Tongue (tissue), 2 donors: Measurements from ENCODE around the gene UBR2. TPM values are rescaled to one million over a fixed set of nuclear protein-coding genes. Genes with fewer than 3 reads are reported as not detected.
"Not testable (repeated sequence)": the region's sequence is repeated elsewhere in the genome, so short reads cannot be mapped to it uniquely, and the experiment has no call there.

Source experiments
- DNase-seq: peaks from one replicate; pipeline ENCODE4 v3.0.0-alpha.2; 2015
- total RNA-seq: library from RNA; depleted of rRNA; stranded (reverse); fragments of >200 nt; gene quantifications from one replicate; pipeline ENCODE4 v1.2.3, GENCODE V29; 2014

UBR2 gene
- total RNA-seq, 1 donor from 2014 or later = 42.1 TPM

DNA sequence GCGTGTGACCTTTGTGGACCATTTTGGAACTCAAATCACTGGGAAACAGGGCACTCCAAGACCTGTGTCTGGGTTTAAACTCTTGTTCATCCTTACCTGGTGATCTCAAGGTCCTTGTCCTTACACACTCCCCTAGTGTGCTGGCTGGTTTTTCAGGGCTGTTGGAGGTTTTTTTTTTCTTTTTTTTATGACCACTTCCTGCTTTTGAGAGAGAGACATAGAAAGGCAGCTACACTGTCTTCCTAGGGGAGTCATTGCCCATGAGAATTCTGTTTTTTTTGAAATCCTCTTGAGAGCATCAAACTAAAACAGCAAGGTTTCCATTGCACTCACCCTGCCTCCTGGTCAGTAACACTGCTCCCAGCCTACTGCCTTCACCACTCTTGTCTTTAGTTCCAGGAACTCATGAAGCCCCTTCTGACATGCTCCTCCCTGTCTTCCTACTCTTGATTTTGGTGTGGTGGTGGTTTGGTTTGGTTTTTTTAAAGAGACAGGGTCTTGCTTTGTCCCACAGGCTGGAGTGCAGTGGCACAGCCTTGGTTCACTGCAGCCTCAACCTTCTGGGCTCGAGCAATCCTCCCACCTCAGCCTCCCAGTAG, 130.0 kb downstream of the UBR2 start:
- no peak for DNase-seq

DNA sequence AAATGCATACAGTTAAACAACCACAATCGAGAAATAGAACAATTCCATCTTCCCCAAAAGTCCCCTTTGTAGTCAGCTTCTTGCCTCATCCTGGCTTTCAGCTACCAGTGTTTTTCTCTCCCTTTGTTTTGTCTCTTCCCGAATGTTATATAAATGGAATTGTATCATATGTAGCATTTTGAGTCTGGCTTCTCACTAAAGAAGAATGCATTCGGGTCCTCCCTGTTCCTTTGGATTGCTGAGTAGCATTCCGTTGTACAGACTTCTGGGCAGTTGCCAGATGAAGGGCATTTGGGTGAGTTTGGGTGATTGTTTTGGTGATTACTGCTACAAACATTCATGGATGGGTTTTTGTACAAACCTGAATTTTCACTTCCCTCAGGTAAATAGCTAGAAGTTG, 130.8 kb downstream of the UBR2 start:
- no peak for DNase-seq

DNA sequence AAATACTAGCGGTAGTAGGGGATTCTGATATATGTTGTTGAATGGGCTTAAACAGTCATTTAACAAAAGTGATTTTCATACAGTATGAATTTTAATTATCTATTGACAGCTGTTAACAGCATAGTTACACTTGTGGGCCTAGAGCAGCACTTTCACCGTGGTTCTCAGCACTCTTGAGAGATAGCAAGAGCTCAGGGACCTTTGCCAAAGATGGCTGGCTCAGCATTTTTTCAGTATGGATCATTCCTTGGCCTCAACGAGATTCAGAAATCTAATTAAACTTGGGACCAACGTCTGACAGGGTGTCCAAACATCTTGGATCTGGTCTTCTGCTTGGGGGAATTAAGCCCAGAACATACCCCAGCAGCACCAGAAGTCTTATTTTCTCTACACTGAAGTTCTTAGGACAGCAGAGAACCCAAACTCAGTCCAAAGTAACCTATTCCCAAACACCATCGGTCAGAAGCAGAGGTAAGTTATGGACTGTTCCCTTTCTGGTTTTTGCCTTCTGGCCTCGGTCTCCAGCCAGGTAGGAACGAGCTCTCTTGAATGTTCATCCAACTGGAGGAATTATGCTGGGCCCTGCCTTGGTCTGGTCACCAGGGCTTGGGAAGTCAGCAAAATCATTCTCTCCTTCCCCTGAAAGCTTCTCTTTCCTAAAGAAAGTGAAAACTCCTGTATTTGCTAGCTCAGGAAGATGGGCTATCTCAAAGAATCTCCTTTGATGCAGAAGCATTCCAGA, 132.9 kb downstream of the UBR2 start:
- DNase-seq = no peak

DNA sequence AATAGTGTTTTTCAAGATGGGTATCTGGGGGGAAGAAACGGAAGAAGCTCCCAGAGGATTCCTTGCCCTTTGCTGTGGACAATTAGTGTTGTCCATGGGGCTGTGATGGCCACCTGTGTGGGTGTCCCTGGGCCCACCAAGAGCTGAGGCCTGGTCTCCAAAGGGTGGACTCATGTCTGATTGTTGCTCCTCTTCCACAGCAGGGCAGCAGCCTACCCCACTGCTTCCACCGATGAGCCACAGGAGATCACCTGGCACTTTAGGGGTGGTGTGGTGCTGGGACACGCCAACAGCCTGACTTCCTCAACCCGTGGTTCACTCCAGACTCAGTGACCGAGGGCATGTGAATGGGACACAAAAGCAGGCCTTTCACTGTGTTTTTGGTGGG, 133.4 kb downstream of the UBR2 start:
- DNase-seq = no peak

DNA sequence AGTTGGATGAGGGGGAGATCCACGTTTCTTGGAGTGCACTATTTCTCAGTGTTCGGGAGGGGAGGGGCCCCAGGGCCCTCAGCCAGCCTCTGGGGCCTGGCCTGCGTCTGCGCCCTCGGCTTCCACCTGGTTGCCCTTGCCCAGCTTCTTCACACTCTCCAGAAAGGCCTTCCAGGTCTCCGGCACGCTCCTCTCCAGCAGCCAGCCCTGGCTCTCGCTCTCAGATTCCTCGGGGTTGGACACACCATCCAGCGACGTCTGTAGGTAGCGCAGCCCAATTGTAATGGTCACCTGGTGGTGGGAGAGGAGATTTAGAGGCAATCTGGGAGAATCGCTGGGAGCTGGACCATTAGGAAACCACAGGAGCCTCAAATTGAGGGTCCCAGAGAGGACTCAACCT, 134.4 kb downstream of the UBR2 start:
- no peak for DNase-seq

DNA sequence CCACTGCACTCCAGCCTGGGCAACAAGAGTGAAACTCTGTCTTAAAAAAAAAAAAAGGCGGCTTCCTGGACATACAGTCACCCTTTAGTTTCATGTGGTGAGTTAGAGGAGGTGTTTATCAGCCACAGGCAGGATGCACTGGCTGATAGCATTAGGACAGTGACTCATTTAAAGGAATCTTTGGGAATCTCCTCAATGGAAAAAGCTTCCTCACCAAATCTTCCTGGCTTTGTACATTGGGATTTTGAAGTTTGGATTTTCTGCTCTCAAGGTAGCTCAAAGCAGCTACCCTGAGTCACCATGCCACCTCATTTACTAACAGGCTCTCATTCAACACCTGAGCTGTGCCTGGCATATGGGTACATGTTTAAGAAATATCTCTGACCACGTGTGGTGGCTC, 138.4 kb downstream of the UBR2 start:
- no peak for DNase-seq

DNA sequence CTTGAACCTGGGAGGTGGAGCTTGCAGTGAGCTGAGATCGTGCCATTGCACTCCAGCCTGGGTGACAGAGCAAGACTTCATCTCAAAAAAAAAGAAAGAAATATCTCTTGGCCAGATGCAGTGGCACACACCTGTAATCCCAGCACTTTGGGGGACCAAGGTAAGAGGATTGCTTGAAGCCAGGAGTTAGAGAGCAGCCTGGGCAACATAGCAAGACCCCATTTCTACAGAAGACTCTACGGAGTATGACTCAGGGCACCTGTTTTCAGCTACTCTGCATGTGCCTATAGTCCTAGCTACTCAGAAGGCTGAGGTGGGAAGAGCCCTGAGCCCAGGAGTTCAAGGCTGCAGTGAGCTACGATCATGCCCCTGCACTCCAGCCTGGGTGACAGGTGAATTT, 139.0 kb downstream of the UBR2 start:
- DNase-seq = not testable (repeated sequence)

DNA sequence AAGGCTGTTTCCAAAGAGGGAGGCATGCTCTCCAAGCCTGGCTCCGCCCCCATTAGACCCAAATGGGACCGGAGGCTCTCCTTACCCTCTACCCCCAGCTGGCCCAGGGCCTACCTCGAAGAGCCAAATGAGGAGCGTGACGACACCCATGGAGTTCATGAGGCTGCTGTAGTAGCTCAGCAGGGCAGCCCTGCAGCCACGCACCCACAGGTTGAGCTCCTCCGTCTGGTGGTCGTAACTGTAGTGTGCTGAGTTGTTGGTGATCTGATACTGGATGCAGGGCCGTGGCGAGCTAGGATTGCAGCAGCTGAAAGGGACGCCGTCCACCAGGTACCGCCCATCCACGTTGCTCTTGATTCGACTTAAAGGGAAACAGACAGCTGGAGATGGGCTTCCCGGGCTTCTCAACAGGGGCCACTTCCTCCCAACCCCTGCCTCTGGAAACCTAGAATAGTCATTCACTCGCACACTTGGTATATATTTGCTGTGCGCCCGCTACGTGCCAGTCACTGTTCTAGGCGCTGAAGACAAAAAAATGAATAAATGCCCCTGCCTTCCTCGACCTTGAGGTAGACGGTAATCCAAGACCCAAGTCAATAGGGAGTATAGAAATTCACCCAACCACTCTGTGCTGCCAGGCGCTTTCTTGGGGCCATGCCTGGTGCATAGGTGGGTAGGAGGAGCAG, 140.6 kb downstream of the UBR2 start:
- peak; percentile 83 for DNase-seq

DNA sequence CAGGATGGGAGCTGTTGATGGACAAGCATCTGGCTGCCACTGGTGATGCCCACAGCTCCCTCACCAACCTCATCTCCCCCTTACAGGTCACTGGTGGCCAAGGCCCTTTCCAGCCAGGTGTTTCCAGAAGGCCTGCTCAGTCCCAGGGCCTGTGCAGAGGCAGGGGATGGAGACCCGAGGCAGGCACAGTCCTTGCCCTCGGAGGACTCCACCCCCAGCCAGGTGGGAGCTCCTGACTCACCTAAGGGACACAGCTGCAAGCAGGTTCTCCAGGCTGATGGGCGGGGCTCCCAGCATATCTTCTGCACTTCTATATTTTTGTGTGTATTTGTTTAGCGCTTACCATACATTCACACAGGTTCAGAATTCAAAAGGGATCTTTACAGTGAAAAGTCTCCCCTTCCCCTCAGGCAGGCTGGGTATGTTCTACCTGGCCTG, 141.1 kb downstream of the UBR2 start:
- peak; percentile 47 for DNase-seq

DNA sequence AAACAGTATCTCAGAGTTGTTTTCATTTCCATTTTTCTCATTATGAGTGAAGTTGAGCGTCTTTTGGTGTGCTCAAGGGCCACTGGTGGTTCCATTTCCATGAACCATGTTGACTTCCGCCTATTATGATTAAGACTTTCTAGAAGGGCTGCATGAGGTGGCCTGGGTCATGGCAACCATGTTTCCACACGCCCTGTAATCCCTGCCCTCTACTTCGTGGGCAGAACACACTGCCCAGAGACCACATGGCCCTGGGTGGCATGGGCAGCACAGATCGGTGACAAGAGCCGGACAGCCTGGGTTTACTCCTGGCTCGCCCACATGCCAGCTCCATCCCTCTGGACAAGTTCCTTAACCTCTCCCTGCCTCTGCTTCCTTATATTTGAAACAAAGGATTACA, 143.8 kb downstream of the UBR2 start:
- no peak for DNase-seq

DNA sequence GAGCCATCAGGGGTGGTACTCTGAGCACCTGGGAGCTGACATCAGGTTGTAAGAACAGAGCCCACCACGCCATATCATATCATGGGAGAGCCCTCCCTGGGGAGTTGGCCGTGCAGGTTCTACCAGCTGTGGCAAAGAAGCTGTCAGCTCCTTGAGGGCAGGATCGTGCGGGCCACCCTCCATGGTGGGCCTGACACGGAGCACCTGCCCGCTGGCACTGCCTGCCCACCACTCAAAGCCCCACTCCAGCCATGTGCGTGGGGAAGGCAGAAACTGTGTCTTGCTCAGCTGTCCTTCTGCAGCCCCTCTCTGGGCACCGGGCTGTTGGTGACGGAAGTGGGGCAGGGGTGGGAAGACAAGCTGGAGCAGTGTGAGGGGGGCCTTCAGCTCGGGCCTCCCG, 144.3 kb downstream of the UBR2 start:
- DNase-seq = no peak

DNA sequence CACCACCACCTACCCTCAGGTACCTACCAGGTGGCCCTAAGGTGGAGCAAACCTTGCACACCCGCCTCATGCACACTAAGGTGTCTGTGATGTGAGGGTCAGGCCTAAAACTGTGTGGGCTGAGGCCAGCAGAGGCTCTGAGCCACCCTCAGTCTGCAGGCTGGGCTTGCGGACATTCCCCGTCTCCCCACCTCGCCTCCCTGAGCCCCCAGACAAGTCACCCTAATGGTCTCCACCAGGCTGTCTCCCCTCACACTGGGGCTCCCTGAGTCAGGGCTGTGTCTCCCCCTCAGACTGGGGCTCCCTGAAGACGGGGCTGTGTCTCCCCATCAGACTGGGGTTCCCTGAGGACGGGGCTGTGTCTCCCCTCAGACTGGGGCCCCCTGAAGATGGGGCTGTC, 146.0 kb downstream of the UBR2 start:
- DNase-seq = no peak

DNA sequence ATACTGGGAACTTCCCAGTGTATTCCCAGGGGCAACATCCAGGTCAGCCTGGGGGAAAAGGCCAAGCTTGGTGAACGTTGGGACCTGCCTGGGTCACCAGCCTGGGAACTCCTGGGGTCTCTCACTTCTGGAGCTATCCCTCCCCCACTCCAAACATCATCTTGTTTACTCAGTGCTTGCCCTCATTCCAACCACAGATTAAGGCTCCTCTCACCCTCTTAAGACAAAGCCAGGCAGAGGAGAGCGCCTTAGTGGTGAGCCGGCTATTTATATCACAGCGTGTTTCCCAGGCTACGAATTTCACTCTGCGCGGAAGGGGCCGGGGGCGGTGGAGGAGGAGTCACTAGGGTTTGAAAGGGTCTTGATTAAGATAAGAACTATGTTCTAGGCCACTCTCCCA, 146.5 kb downstream of the UBR2 start:
- DNase-seq = peak; percentile 59

DNA sequence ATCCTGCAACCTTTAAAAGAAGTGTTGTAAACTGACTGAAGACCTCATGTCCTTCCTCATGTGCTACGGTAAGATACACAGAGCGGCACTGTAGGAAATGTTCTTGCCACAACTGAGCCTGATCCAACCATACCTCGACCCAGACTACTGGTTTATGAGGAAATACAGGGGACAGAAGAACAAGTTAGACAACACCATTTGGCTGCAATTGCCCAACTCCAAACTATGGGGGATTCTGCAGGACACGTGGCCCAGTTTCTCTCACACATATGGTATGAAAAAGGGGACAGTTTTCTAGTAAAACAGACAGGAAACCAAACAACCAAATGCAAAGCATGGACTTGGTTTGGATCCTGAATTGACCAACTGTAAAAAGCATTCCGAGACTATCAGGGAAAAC, 148.1 kb downstream of the UBR2 start:
- no peak for DNase-seq

DNA sequence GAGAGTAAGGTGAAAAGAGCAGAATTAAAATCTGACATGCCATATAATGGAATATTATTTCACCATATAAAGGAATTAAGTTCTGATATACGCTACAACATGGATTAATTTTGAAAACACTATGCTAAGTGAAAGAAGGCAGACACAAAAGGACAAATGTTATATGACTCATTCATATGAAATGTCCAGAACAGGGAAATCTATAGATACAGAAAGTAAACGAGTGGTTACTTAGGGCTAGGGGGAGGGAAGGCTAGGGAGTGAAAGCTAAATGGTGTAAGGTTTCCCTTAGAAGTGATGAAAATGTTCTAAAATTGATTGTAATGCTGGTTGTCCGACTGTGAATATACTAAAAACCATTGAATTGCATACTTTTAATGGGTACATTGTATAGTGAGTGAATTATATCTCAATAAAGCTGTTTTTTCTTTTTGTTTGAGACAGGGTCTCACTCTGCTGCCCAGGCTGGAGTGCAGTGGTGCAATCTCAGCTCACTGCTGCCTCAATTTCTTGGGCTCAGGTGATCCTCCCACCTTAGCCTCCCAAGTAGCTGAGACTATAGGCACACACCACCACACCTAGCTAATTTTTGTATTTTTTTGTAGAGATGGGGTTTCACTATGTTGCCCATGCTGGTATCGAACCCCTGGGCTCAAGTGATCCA, 150.4 kb downstream of the UBR2 start:
- DNase-seq = no peak

DNA sequence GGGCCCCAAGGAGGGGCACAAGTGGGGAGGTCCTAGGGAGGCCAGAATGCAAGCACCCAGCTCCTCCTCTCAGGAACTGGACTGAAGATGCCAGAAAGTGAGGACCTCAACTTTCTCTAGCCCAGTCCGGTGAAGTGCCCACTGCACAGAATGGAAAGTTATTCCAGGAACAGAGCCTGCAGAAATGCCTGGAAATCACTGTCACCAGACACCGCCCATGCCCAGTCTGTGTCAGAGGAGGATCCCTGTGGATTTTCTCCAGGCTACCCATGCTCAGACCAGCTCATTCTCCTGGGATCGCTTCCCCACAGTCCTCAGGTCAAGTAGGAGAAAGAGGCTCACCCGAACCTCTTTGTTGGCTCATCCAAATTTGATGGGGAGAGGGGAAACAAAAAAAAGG, 152.0 kb downstream of the UBR2 start:
- DNase-seq = no peak

DNA sequence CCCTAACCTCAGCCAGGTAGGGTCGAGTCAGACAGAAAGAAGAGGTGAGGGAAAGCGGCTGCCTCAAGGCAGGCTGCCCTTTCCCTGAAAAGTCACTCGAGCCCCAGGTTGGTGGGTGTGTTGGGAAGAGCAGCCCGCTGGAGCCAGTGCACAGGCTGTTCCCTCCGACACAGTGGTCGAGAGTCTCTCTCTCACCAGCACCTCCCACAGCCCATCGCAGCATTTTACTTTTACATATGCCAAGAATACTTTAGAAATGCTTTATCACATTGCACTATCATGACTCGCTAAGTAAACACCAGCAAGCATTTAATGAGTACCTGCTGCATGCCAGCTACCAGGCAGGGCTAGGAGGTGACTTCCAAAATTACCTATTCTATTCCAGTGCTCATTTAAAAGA, 156.9 kb downstream of the UBR2 start:
- no peak for DNase-seq

DNA sequence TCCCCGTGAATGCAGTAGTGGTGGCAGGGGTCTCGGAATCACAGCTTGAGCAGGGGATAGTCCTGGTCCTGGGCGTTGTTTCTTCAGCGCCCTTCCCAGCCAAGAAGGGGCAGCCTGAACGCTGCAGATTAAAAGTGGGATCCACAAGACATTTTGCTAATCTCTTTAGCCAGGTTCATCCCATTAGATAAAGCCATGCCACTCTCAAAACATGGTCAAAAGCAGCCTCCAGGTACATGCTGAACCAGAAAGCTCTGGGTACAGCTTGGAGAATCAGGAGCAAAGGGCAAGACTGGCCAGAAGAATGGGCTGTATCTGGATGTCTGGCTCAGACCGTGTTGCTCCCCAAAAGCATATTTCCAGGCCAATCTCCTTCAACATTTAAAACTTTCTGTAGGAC, 158.7 kb downstream of the UBR2 start, which contains the start of gene PRPH2:
Gene PRPH2 (minus strand): TSS at position 101 of the 400 bp plus-strand sequence. CDS start 263 bp downstream, outside the sequence.
- DNase-seq = no peak

DNA sequence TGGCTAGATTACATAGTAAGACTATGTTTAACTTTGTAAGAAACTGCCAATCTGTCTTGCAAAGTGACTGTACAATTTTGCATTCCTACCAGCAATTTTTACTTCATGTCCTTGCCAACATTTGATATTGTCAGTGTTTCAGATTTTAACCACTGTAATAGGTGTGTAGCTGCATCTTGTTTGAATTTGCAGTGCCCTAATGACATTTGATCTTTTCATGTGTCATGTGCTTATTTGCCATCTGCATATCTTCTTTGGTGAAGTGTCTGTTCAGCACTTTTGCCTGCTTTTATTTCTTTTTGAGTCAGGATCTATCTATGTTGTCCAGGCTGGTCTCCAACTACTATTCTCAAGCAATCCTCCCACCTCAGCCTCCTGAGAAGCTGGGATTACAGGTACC, 161.0 kb downstream of the UBR2 start:
- DNase-seq = no peak

DNA sequence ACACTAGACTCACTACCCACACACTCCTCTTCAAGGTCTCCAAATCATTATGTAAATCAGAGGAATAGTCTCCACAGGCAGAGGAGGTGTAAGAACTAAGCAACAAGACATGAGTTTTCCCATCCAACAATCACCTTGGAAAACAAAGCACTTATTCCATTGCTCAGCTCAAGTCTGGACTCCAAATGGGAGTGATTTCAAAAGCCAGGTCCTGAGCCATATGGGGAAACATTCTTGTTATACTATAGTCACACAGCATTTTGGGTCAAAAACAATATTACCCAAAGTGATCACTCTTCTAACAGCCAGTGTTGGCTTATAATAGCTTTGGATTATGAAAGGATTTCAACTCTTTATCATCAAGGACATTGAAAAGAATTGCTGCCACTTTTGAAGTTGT, 162.2 kb downstream of the UBR2 start:
- no peak for DNase-seq

DNA sequence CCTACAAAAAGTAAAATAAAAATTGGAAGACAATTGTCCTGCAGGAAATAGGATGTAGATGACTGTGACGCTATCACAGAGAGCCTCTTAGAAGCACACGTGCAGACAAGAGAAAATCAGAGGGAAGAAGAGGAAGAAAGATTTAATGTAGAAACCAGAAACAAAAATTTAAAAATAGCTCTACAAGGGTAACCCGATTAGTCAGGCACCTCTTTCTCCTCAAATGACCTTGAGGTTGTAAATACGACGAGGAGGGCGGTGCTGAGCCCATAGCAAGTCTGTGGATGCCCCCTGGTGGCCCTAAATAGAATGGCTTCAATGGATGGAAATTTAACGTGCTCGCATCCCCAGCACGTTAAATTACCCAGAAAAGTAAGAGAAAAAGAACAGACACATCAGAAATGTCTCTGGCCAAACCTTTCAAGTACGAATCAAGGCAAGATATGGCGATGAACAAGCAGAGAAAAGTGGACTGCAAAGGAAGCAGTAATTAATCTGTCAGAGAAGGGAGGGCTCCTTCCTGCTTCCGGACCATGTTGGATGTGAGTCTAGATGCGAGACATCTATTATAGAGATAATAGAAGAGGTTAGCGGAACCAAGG, 162.8 kb downstream of the UBR2 start:
- DNase-seq = peak; percentile 93

DNA sequence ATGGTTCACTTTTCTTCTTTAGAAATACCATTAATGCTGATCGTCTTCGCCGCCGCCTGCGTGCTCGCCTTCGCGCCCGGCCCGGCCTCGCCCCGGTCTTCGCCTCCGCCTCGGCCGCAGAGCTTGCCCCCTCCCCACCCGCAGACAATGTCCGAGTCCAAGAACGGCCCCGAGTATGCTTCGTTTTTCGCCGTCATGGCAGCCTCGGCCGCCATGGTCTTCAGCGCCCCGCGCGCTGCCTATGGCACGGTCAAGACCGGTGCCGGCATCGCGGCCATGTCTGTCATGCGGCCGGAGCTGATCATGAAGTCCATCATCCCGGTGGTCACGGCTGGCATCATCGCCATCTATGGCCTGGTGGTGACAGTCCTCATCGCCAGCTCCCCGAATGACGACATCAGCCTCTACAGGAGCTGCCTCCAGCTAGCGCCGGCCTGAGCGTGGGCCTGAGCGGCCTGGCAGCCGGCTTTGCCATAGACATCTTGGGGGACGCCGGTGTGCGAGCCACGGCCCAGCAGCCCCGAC, 163.3 kb downstream of the UBR2 start:
- DNase-seq = peak; percentile 54
